Esophagus squamous epithelium (tissue), 5 donors: ENCODE measurements around the gene ALCAM. TPM values are rescaled to one million over a fixed set of nuclear protein-coding genes. Genes with fewer than 3 reads are reported as not detected.

Experiments
- DNase-seq: peaks from one replicate; lab custom pipeline; 2025; lab: John Stamatoyannopoulos, UW
- H3K27ac ChIP-seq, 4 donors: fragments of 200-600 bp; sonication (generic); one replicate each; pipeline ENCODE4 v1.5.1; 2016 to 2019; ENCODE audit warnings: mild to moderate bottlenecking in 1 of 4
- H3K27me3 ChIP-seq, 4 donors: fragments of 200-600 bp; sonication (generic); 1 replicate in 3 of 4; 2 replicates in 1 of 4; pipeline versions ENCODE4 v1.5.1 to v1.6.0; 2017 to 2021; ENCODE audit warnings: antibody characterized with exemption in 1 of 4
- H3K36me3 ChIP-seq, 3 donors: fragments of 200-600 bp; sonication (generic); one replicate each; pipeline ENCODE4 v1.5.1; 2016 to 2019
- H3K4me1 ChIP-seq, 3 donors: fragments of 200-600 bp; sonication (generic); one replicate each; pipeline ENCODE4 v1.5.1; 2017 to 2019
- H3K4me3 ChIP-seq, 4 donors: fragments of 200-600 bp; sonication (generic); 1 replicate in 3 of 4; 2 replicates in 1 of 4; pipeline ENCODE4 v1.5.1; 2016 to 2019; ENCODE audit warnings: mild to moderate bottlenecking in 2 of 4, moderate library complexity in 1 of 4
- H3K9me3 ChIP-seq, 3 donors: fragments of 200-600 bp; sonication (generic); one replicate each; pipeline ENCODE4 v1.5.1; 2016 to 2019
- POLR2A ChIP-seq, 4 donors: fragments of 450-650 bp; IDR thresholded peaks; one replicate each; pipeline ENCODE4 v1.6.1; 2017; ENCODE audit warnings: antibody characterized with exemption in 4 of 4, mild to moderate bottlenecking in 4 of 4, moderate library complexity in 3 of 4
- WGBS, 2 donors: methylation state at CpG; one replicate each; pipeline ENCODE4 v1.1.5; 2018; 5-methylcytosine and 5-hydroxymethylcytosine counted together
- intact Hi-C: fragments of 100-400 bp; cut with DNase I; formaldehyde crosslinking; loops from one replicate; pipeline ENCODE4 v1.15.0; 2022
- total RNA-seq, 4 donors: library from RNA; depleted of rRNA; stranded (reverse); fragments of >200 nt; gene quantifications; one replicate each; pipeline ENCODE4 v1.1.0, GENCODE V29; 2016
- TF ChIP-seq, protein P1 (sequence below), 6 experiments: fragments of 450-650 bp in 4 of 6; fragments of 200-600 bp in 2 of 6; sonication (generic) in 2 of 6; IDR thresholded peaks; one replicate each; pipeline ENCODE4 v1.5.1; 2016 to 2019; ENCODE audit warnings: antibody characterized with exemption in 6 of 6, mild to moderate bottlenecking in 4 of 6, moderate library complexity in 4 of 6
- donor health status: DM: yes; HTN: yes; CAD: no.

The ALCAM gene
- total RNA-seq, 4 donors from 2014 or later: 4.6 to 18.9 (median 8.0) TPM

DNA sequence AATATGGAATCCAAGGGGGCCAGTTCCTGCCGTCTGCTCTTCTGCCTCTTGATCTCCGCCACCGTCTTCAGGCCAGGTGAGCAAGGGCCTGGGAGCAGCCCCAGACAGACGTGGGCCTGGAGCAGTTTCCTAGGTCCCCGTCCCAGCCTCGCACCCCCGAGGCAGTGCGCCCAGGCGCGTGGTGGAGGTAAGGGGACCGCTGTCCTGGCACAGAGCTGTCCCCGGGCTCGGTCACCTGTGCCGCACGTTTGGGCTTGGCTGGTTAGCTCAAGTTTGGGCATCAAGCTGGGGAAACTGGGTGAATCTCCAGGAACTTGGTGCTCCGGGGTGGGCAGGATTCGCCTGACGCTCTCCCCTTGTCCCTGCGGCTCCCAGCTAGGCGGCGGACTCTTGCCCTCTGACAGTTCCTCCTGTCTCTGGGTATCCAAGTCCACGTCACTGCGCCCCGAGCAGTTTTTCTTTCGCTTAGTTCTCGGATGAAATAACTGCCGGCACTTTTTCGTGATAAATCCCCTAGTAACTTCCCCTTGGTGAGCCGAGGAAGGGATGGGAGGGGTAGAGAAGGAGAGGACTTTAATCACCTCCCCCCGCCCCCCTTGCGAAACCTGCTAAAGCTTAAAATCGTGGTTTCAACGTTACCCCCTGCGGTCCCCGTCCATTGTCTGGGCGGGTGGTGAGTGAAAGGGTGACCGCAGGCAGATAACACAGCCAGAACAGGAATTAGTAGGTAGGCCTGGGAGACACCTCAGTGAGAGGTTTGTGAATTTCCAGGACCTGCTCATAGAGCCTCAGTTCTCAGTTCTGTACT lies 901 bp downstream of the ALCAM start:
- Histone ChIP-seq H3K27ac (peak overlapping the region; percentile 73 to 86 (median 81)), H3K4me3 (peak overlapping the region; percentile 48 to 71 (median 63)), H3K4me1 (peaks cover 4 to 54% (median 10%) of the 10 kb centered on the region in 3 donors), H3K36me3 (no peaks in the 10 kb centered on the region), H3K27me3 (peaks cover 0 to 5% (median 0%) of the 10 kb centered on the region in 4 donors), H3K9me3 (no peaks in the 10 kb centered on the region)
- TF ChIP-seq POLR2A (IDR thresholded peaks at IDR 0.05): peak in 1 of 4 donors; percentile 48
- TF ChIP-seq, protein P1, sequence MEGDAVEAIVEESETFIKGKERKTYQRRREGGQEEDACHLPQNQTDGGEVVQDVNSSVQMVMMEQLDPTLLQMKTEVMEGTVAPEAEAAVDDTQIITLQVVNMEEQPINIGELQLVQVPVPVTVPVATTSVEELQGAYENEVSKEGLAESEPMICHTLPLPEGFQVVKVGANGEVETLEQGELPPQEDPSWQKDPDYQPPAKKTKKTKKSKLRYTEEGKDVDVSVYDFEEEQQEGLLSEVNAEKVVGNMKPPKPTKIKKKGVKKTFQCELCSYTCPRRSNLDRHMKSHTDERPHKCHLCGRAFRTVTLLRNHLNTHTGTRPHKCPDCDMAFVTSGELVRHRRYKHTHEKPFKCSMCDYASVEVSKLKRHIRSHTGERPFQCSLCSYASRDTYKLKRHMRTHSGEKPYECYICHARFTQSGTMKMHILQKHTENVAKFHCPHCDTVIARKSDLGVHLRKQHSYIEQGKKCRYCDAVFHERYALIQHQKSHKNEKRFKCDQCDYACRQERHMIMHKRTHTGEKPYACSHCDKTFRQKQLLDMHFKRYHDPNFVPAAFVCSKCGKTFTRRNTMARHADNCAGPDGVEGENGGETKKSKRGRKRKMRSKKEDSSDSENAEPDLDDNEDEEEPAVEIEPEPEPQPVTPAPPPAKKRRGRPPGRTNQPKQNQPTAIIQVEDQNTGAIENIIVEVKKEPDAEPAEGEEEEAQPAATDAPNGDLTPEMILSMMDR (IDR thresholded peaks at IDR 0.05): peak in 1 of 6 experiments; percentile 21
- intact Hi-C loops: no loop called here
- peak; percentile 16 for DNase-seq
- 0 to 2% methylated on average over 17 to 23 of the region's 37 CpGs for WGBS, 2 donors

DNA sequence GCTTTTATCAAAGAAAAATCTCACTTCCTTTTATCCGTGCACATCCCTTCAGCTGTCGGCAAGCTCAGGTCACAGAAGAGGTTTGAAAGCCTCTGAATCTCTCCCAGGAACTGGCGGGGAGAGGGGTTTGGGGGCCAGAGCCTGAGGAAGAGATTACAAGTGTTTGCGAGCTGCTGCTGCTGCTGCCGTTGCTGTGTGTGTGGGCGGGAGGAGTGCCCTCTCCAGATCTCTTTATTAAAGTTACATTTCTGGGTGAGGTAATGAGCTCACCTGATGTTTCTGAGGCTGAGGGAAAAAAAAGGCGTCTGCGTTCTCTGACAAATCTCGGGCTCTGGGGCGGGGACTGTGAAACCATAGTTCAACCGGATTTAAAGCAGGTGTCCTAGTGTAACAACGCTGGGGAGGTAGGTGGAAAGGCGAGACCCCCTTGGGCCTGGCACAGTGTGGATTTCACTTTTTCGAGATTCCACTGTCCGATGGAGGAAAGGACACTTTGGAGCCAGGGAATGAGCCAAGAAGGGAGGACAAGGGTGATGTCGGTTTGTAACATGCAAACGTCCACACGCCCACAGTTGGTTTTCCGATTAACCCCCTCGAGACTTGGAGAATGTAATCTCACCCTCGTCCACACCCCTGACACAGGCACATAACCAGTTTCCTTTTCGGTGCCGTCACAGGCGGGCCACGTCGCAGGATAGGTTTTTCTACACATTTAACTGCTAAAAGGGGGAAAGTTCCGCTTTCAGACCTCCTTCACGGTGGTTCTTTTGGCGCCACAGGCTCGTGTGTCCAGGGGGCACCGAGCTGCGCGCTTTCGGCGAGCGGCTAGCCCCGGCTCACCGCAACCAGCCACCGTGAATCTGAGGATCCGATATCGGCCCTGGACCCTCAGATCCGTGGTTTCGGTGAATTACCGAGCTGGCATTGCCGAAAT lies 2.1 kb downstream of the ALCAM start:
- peaks cover 0 to 5% (median 0%) of the 10 kb centered on the region in 4 donors for H3K27me3 ChIP-seq
- peaks cover 4 to 54% (median 10%) of the 10 kb centered on the region in 3 donors for H3K4me1 ChIP-seq
- H3K9me3 ChIP-seq: no peaks in the 10 kb centered on the region
- 1 to 3% methylated on average over 32 to 38 of the region's 45 CpGs for WGBS, 2 donors
- peak; percentile 14 for DNase-seq
- no peaks in the 10 kb centered on the region for H3K36me3 ChIP-seq
- H3K4me3 ChIP-seq: peak overlapping the region; percentile 48 to 71 (median 63)
- TF ChIP-seq POLR2A (IDR thresholded peaks at IDR 0.05): peak in 2 of 4 donors; percentile 41 to 53
- TF ChIP-seq, protein P1 (IDR thresholded peaks at IDR 0.05): no peak
- peak overlapping the region; percentile 73 to 86 (median 81) for H3K27ac ChIP-seq
- intact Hi-C loops: no loop called here

DNA sequence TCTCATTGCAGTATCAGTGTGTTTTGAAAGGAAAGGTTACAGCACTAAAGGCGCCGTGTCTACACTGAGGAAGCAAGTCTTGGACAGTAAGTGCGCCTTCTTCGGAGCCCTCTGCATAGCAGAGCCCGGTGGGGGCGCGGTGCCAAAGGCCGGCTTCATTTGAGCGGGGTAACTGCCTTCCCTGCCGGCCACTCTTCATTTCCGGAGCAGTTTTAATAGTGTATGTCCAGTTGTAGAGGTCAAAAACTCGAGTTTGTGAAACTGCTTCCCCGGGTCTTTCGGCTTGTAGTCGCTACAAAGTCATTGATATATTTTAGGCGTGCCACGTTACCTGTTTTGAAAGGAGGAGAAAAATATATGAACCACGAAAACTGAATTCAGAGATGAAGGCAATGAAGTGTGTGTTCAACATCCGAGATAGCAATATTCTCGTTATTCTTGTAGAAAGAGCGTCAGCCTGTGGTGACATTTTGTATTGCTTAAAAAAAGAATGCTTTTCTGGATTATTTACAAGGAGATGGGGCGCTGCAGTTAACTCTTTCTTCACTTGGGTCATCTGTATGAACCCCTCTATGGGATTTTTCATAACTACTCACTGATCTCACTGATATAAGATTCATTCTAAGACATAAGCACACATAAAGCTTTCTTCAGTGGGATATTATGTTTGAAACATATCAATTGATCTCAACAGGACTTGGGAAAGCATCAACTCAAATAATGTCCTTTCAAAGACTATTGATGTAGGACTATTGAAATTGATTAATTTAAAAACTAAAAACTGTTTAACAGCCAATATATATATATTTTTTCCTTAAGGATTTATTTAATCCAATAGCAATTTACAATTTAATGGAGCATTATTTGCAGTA lies 3.0 kb downstream of the ALCAM start:
- intact Hi-C loops: no loop called here

DNA sequence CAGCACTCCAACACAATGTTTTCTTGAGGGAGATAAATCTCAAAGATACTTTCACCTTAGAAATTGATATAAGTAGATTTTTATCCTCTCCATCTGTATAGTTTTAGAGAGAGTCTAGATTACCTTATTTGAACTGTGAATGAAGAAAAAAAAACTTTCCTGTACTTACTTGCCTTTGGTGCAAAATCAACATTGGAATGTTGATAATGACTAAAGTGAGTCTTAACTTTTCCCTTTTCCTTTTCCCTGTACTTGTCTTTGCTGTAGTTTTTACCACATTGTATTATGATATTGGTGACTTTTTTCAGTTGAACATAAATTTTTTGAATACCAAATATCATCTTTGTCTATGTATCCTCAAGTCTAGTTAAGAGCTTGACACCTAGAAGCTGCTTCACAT lies 6.7 kb downstream of the ALCAM start:
- H3K4me1 ChIP-seq: peaks cover 0 to 18% (median 0%) of the 10 kb centered on the region in 3 donors
- DNase-seq: no peak
- no peak overlapping the region for H3K27ac ChIP-seq
- no peaks in the 10 kb centered on the region for H3K36me3 ChIP-seq
- intact Hi-C loops: no loop called here
- TF ChIP-seq, protein P1 (IDR thresholded peaks at IDR 0.05): no peak
- no peak for TF ChIP-seq POLR2A (IDR thresholded peaks at IDR 0.05)
- no peak overlapping the region for H3K4me3 ChIP-seq
- H3K27me3 ChIP-seq: no peaks in the 10 kb centered on the region
- no peaks in the 10 kb centered on the region for H3K9me3 ChIP-seq

More for the DNA sequence above, 3.0 kb downstream of the ALCAM start:
- no peaks in the 10 kb centered on the region for H3K9me3 ChIP-seq
- WGBS, 2 donors: 0 to 1% methylated on average over 22 of the region's 22 CpGs
- H3K27ac ChIP-seq: peak overlapping the region; percentile 73 to 86 (median 81)
- no peak for DNase-seq
- H3K4me1 ChIP-seq: peaks cover 4 to 54% (median 10%) of the 10 kb centered on the region in 3 donors
- TF ChIP-seq, protein P1 (IDR thresholded peaks at IDR 0.05): peak; percentile 14 to 78 (median 54)
- TF ChIP-seq POLR2A (IDR thresholded peaks at IDR 0.05): no peak
- H3K36me3 ChIP-seq: no peaks in the 10 kb centered on the region
- H3K27me3 ChIP-seq: peaks cover 0 to 5% (median 0%) of the 10 kb centered on the region in 4 donors
- H3K4me3 ChIP-seq: peak overlapping the region; percentile 48 to 71 (median 63)
